Uterus (tissue), 2 donors: ENCODE data around the gene PCDHGA1.

Experiments
- CTCF ChIP-seq, 4 experiments: fragments of 200-600 bp in 2 of 4; fragments of 450-650 bp in 2 of 4; sonication (generic) in 2 of 4; IDR thresholded peaks; one replicate each; pipeline ENCODE4 v1.5.1; 2016 to 2019; ENCODE audit warnings: antibody characterized with exemption in 4 of 4, mild to moderate bottlenecking in 2 of 4, moderate library complexity in 1 of 4
- POLR2A ChIP-seq, 2 donors: fragments of 450-650 bp; IDR thresholded peaks; one replicate each; pipeline ENCODE4 v1.6.1; 2016; ENCODE audit warnings: antibody characterized with exemption in 2 of 2, mild to moderate bottlenecking in 1 of 2, moderate library complexity in 1 of 2

- no peak for TF ChIP-seq POLR2A (IDR thresholded peaks at IDR 0.05)
- no peak for TF ChIP-seq CTCF (IDR thresholded peaks at IDR 0.05)
Observed at GRCh38 chr5:141532726-141533125, 202.4 kb downstream of the PCDHGA1 start.
